ENCODE measurements around the gene PTPRT. TPM values are rescaled to one million over a fixed set of nuclear protein-coding genes. Genes with fewer than 3 reads are reported as not detected.

Gene PTPRT
- total RNA-seq, 1 experiment from 2014 or later = 0.13 TPM

DNA sequence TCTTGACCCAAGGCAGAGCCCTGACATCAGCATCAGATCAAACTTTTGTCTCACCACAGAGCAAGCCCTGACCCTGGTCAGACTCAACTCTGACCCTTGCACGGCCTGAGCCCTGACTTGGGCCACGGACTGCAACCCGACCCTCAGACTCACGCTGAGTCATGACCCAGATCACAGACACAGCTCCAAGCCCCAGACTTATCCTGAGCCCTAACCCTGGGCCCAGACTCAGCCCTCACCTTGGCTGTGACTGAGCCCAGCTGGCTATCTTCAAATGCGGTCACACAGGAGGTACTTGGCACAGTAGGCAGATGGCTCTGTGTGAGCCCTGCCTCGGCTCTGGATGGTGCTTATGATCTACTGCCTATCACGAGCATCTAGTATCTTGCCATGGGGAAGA, 602.3 kb downstream of the PTPRT start:
- H2BK20ac ChIP-seq (ENCODE audit: low read depth, low read length, poor library complexity, severe bottlenecking) = no peak overlapping the region
- H3K27me3 ChIP-seq (ENCODE audit: insufficient read depth, low read length) = no peaks in the 10 kb centered on the region
- H3K79me1 ChIP-seq (ENCODE audit: insufficient read depth, low read depth, low read length, poor library complexity, severe bottlenecking) = no peaks in the 10 kb centered on the region
- no peaks in the 10 kb centered on the region for H3K4me1 ChIP-seq (ENCODE audit: insufficient read depth, low read length)
- no peak overlapping the region for H3K4me2 ChIP-seq (ENCODE audit: insufficient read depth, insufficient read length, low read length)
- no peak overlapping the region for H4K5ac ChIP-seq (ENCODE audit: insufficient read length, low read depth, low read length)
- no peak overlapping the region for H3K4ac ChIP-seq (ENCODE audit: low read depth, low read length)
- no peaks in the 10 kb centered on the region for H3K23me2 ChIP-seq (ENCODE audit: insufficient read length, low read depth, low read length, poor library complexity, severe bottlenecking)
- H3T11ph ChIP-seq (ENCODE audit: low read length) = no peak overlapping the region
- Mint-ChIP-seq H3K36me3 (ENCODE audit: insufficient read depth in 1 of 3, low read depth in 3 of 3) (no peaks in the 10 kb centered on the region), H3K27me3 (ENCODE audit: low read depth) (no peaks in the 10 kb centered on the region), H3K9me3 (no peaks in the 10 kb centered on the region), H3K4me3 (no peak overlapping the region), H3K27ac (peak overlapping the region in 1 of 3 experiments; percentile 73; a peak in 3 of 7 replicates), H3K4me1 (peaks cover 10 to 11% of the 10 kb centered on the region in 2 experiments)
- peaks cover 2% of the 10 kb centered on the region for H4K20me1 ChIP-seq (ENCODE audit: control insufficient read depth, insufficient read depth, insufficient read length)
- no peaks in the 10 kb centered on the region for H3K9me3 ChIP-seq (ENCODE audit: control insufficient read depth, low read depth, low read length)
- no peak overlapping the region; the same call in 1 of the 2 replicates for H3K14ac ChIP-seq (ENCODE audit: insufficient read depth, low read length)
- H2BK120ac ChIP-seq (ENCODE audit: low read depth, low read length, poor library complexity, severe bottlenecking) = no peak overlapping the region
- H3K18ac ChIP-seq (ENCODE audit: insufficient read length, low read depth, low read length) = no peak overlapping the region
- no peak overlapping the region for H3K27ac ChIP-seq (ENCODE audit: insufficient read length, low read depth, low read length)
- H2AFZ ChIP-seq (ENCODE audit: low read length) = no peak overlapping the region
- H3K56ac ChIP-seq (ENCODE audit: insufficient read length, low read depth, low read length) = no peak overlapping the region
- H3K9ac ChIP-seq (ENCODE audit: extremely low read depth, insufficient read length, low read length) = no peak overlapping the region
- H2BK15ac ChIP-seq (ENCODE audit: low read depth, low read length) = no peak overlapping the region
- WGBS (ENCODE audit: extremely low coverage, insufficient read length, low lambda C conversion rate) = no CpG with 5 or more reads among the region's 7 CpGs
- H2BK12ac ChIP-seq (ENCODE audit: insufficient read length, low read depth, low read length) = no peak overlapping the region
- H2BK5ac ChIP-seq (ENCODE audit: insufficient read length, low read length) = no peak overlapping the region
- no peak for TF ChIP-seq CTCF (conservative IDR thresholded peaks at IDR 0.05)
- no peaks in the 10 kb centered on the region; the same call in 1 of the 2 replicates for H3K79me2 ChIP-seq (ENCODE audit: insufficient read depth, low read length)
- H4K8ac ChIP-seq (replicated peaks; ENCODE audit: insufficient read length, low read depth, low read length) = no peak overlapping the region
- no peak overlapping the region for H3K23ac ChIP-seq (ENCODE audit: insufficient read length, low read depth, low read length)
- no peak overlapping the region for H4K91ac ChIP-seq (ENCODE audit: insufficient read length, low read depth, low read length)
- H2AK5ac ChIP-seq (ENCODE audit: insufficient read length, low read length) = no peak overlapping the region
- DNase-seq = no peak
